Tibial nerve (tissue), 3 donors: ENCODE data around the gene SERPINA6.

Experiments used
- CTCF ChIP-seq, 5 experiments: fragments of 200-600 bp in 3 of 5; fragments of 450-650 bp in 2 of 5; sonication (generic) in 3 of 5; IDR thresholded peaks; one replicate each; pipeline ENCODE4 v1.5.1; 2016 to 2019; ENCODE audit warnings: antibody characterized with exemption in 5 of 5, mild to moderate bottlenecking in 3 of 5, moderate library complexity in 2 of 5
- POLR2A ChIP-seq, 2 donors: fragments of 450-650 bp; IDR thresholded peaks; one replicate each; pipeline ENCODE4 v1.6.1; 2017; ENCODE audit warnings: antibody characterized with exemption in 2 of 2, mild to moderate bottlenecking in 2 of 2, moderate library complexity in 2 of 2

- no peak for TF ChIP-seq CTCF (IDR thresholded peaks at IDR 0.05)
- TF ChIP-seq POLR2A (IDR thresholded peaks at IDR 0.05): no peak
These were observed 54.0 kb downstream of the SERPINA6 start for GRCh38 chr14:94269156-94269555.
